MM.1S (cell line): ENCODE results near the gene ZFPM1.

Source experiments
- DNase-seq: peaks from one replicate; pipeline ENCODE4 v3.0.0-alpha.2; 2015
- H2AFZ ChIP-seq: fragments of 300-600 bp; sonication (generic); 2 replicates; pipeline ENCODE4 v1.6.0; 2016; ENCODE audit warnings: antibody characterized with exemption, low read length
- H3F3A ChIP-seq: fragments of 300-600 bp; sonication (generic); 2 replicates; pipeline ENCODE4 v1.6.1; 2016; ENCODE audit warnings: mild to moderate bottlenecking, antibody characterized with exemption, low read length, moderate library complexity, mixed read lengths; ENCODE audit not compliant: insufficient read depth
- H3K27ac ChIP-seq: fragments of 300-600 bp; sonication (generic); 2 replicates; pipeline ENCODE4 v1.5.1; 2016; ENCODE audit warnings: mild to moderate bottlenecking, low read length
- H3K27me3 ChIP-seq: fragments of 300-600 bp; sonication (generic); replicated peaks from 2 replicates; pipeline ENCODE4 v1.6.0; 2016; ENCODE audit warnings: low read length; ENCODE audit not compliant: insufficient read depth
- H3K36me3 ChIP-seq: fragments of 300-600 bp; sonication (generic); replicated peaks from 2 replicates; pipeline ENCODE4 v1.6.1; 2016; ENCODE audit warnings: mild to moderate bottlenecking, low read length, mixed read lengths; ENCODE audit not compliant: insufficient read depth
- H3K4me1 ChIP-seq: fragments of 300-600 bp; sonication (generic); 2 replicates; pipeline ENCODE4 v1.6.1; 2016; ENCODE audit warnings: low read length, mixed read lengths
- H3K4me2 ChIP-seq: fragments of 300-600 bp; sonication (generic); 2 replicates; pipeline ENCODE4 v1.6.0; 2016; ENCODE audit warnings: low read depth, low read length
- H3K4me3 ChIP-seq: fragments of 300-600 bp; sonication (generic); 2 replicates; pipeline ENCODE4 v1.5.1; 2016; ENCODE audit warnings: low read length, mixed read lengths
- H3K79me2 ChIP-seq: fragments of 300-600 bp; sonication (generic); 2 replicates; pipeline ENCODE4 v1.6.1; 2016; ENCODE audit warnings: mixed run types, low read length, mixed read lengths
- H3K9ac ChIP-seq: fragments of 300-600 bp; sonication (generic); 2 replicates; pipeline ENCODE4 v1.6.1; 2016; ENCODE audit warnings: low read length, mixed read lengths
- H3K9me2 ChIP-seq: fragments of 300-600 bp; sonication (generic); replicated peaks from 2 replicates; pipeline ENCODE4 v1.6.1; 2016; ENCODE audit warnings: mild to moderate bottlenecking, low read length, mixed read lengths; ENCODE audit not compliant: insufficient read depth
- H3K9me3 ChIP-seq: fragments of 300-600 bp; sonication (generic); replicated peaks from 2 replicates; pipeline ENCODE4 v1.6.1; 2016; ENCODE audit warnings: mild to moderate bottlenecking, low read length, mixed read lengths; ENCODE audit not compliant: insufficient read depth
- H4K20me1 ChIP-seq: fragments of 300-600 bp; sonication (generic); 2 replicates; pipeline ENCODE4 v1.6.1; 2016; ENCODE audit warnings: mild to moderate bottlenecking, low read length, moderate library complexity, mixed read lengths; ENCODE audit not compliant: insufficient read depth
- CTCF ChIP-seq: fragments of 300-600 bp; sonication (generic); IDR thresholded peaks from 2 replicates; pipeline ENCODE4 v1.5.1; 2016; ENCODE audit warnings: antibody characterized with exemption, low read length, mixed read lengths
- EZH2 ChIP-seq: fragments of 300-600 bp; sonication (generic); optimal IDR thresholded peaks from 2 replicates; pipeline ENCODE3; 2017; ENCODE audit warnings: low read depth, mild to moderate bottlenecking, antibody characterized with exemption, low read length, mixed read lengths
- EZH2phosphoT487 ChIP-seq: fragments of 300-600 bp; sonication (generic); IDR thresholded peaks from 2 replicates; pipeline ENCODE4 v1.6.1; 2018; ENCODE audit warnings: antibody characterized with exemption, low read length

ZFPM1 gene

GRCh38 chr16:88584676-88585075, 131.6 kb downstream of the ZFPM1 start:
- DNase-seq: no peak
- Histone ChIP-seq H3K27ac (no peak overlapping the region), H3K36me3 (no peaks in the 10 kb centered on the region), H3K9me3 (no peaks in the 10 kb centered on the region), H3K27me3 (no peaks in the 10 kb centered on the region), H3K79me2 (peaks cover 55% of the 10 kb centered on the region), H3K4me1 (no peaks in the 10 kb centered on the region), H3K9ac (no peak overlapping the region), H3K9me2 (no peaks in the 10 kb centered on the region), H3F3A (no peaks in the 10 kb centered on the region), H2AFZ (no peak overlapping the region), H4K20me1 (no peaks in the 10 kb centered on the region), H3K4me2 (no peak overlapping the region), H3K4me3 (no peak overlapping the region)
- TF ChIP-seq CTCF (no peak), EZH2phosphoT487 (no peak), EZH2 (no peak)

GRCh38 chr16:88585269-88585668, 132.2 kb downstream of the ZFPM1 start:
- no peaks in the 10 kb centered on the region for H3K27me3 ChIP-seq
- H3F3A ChIP-seq: no peaks in the 10 kb centered on the region
- no peak overlapping the region for H3K4me3 ChIP-seq
- H2AFZ ChIP-seq: no peak overlapping the region
- no peak for TF ChIP-seq EZH2phosphoT487
- no peak for TF ChIP-seq EZH2
- no peak for TF ChIP-seq CTCF
- DNase-seq: no peak
- no peaks in the 10 kb centered on the region for H3K36me3 ChIP-seq
- H3K9me2 ChIP-seq: no peaks in the 10 kb centered on the region
- H3K4me2 ChIP-seq: no peak overlapping the region
- H3K9me3 ChIP-seq: no peaks in the 10 kb centered on the region
- no peak overlapping the region for H3K27ac ChIP-seq
- H3K4me1 ChIP-seq: no peaks in the 10 kb centered on the region
- no peaks in the 10 kb centered on the region for H4K20me1 ChIP-seq
- no peak overlapping the region for H3K9ac ChIP-seq
- peaks cover 50% of the 10 kb centered on the region for H3K79me2 ChIP-seq

DNA sequence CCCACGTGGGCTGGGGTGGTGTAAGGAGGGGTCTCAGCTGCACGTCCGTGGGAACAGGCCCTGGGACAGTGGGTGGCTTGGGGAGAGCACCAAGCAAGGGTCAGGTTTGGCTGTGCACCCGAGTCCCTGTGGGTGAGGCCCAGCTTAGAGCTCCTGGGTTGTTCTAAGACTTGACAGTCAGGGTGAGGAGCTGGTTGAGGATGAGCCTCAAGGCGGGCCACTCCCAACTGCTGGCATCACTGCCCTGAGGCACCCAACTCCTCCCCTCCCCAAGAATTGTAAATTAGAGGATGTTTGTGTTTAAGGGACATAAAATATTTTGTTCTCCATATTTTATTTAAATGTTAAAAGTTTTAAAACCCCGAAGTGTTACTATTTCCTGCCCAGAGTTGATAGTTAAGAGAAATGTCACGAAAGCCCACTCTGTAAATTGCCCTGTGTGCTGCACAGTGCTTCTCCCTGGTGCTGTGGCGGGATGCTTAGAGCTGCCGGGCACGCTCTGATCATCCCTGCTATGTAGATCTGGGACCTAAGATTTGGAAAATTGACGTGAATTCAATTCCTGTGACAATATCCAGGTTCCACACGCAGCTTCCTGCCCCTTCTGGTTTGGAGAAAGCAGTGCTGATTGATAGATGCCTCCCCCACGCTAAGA, 133.0 kb downstream of the ZFPM1 start:
- TF ChIP-seq EZH2 (no peak), CTCF (no peak), EZH2phosphoT487 (no peak)
- no peak overlapping the region for H3K4me3 ChIP-seq
- H3K36me3 ChIP-seq: no peaks in the 10 kb centered on the region

More for the DNA sequence above, 133.0 kb downstream of the ZFPM1 start:
- H3K27me3 ChIP-seq: no peaks in the 10 kb centered on the region
- H3K9me3 ChIP-seq: no peaks in the 10 kb centered on the region
- no peak overlapping the region for H3K9ac ChIP-seq
- H3F3A ChIP-seq: no peaks in the 10 kb centered on the region
- no peaks in the 10 kb centered on the region for H3K4me1 ChIP-seq
- no peaks in the 10 kb centered on the region for H3K9me2 ChIP-seq
- H4K20me1 ChIP-seq: no peaks in the 10 kb centered on the region
- no peak overlapping the region for H3K4me2 ChIP-seq
- no peak for DNase-seq
- no peak overlapping the region for H2AFZ ChIP-seq
- peaks cover 43% of the 10 kb centered on the region for H3K79me2 ChIP-seq
- H3K27ac ChIP-seq: no peak overlapping the region
